Endometrial microvascular endothelial cells (primary cell): ENCODE measurements around the gene PRSS12. TPM values are rescaled to one million over a fixed set of nuclear protein-coding genes. Genes with fewer than 3 reads are reported as not detected.

Experiments used
- in situ Hi-C: cut with HindIII; loops from 2 replicates; pipeline ENCODE4 v1.10.0; 2017; ENCODE audit warnings: low sequenced_read_pairs, low pct_unique_long_range_greater_than_20kb; ENCODE audit errors: inconsistent ontology term
- total RNA-seq: library from RNA; depleted of rRNA; stranded (reverse); fragments of >200 nt; gene quantifications from one replicate; pipeline ENCODE4 v1.2.3, GENCODE V29; 2015; ENCODE audit errors: inconsistent ontology term

PRSS12 gene
- total RNA-seq, 1 donor from 2014 or later: 0.84 TPM

GRCh38 chr4:118254368-118254767 lies 98.4 kb downstream of the PRSS12 start:
- in situ Hi-C loops: no loop called here

DNA sequence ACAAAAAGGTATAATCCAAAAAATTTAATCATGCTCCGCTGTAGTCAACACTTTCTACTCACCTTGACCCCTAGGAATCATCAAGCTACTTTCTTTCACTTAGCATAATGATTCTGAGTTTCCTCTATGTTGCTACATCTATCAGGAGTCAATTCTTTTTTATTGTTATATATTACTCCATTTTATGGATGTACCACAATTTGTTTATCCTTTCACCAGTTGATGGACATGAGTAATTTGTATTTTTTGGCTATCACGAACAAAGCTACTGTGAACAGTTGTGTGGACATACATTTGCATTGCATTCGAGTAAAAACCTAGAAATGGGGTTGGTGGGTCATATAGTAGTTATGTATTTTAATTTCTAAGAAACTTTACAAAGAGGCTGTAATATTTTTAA lies 102.9 kb downstream of the PRSS12 start:
- in situ Hi-C loops: no loop called here

GRCh38 chr4:118237531-118237930 lies 115.3 kb downstream of the PRSS12 start:
- in situ Hi-C loops: no loop called here

DNA sequence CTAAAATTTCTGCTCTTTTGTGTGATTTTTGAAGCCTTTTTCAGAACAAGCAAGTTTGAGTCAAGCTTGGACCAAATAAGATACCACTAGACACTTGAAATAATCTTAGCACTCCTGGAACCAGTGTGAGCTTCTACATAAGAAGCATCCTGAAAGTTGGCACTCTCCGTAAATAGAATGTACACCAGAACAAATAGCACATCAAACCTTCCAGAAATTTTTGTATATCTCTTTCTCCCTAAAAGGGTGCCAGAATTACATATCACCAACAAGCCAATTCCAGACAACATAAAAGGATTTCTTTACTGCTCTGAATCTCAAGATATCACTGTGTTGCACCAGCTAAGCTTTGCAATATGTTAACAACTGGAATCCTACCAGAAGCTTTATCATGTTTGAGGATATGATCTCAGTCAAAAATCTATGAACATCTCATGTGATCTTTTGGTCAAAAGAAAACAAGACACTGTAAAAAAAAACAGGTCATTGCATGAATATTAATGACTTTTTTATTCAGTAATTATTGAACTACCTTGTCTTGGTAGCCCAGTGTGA lies 117.2 kb downstream of the PRSS12 start:
- in situ Hi-C loops: no loop called here
